GOT3 (cell line): ENCODE data around the gene LARGE1.
"Not testable (repeated sequence)": the region's sequence is repeated elsewhere in the genome, so short reads cannot be mapped to it uniquely, and the experiment has no call there.

Experiments used
- DNase-seq: peaks from one replicate; lab custom pipeline; 2025; ENCODE audit warnings: mixed read lengths; lab: John Stamatoyannopoulos, UW

Gene LARGE1

GRCh38 chr22:33474587-33474986, 445.7 kb downstream of the LARGE1 start:
- DNase-seq = no peak

- DNase-seq = no peak
Observed at GRCh38 chr22:33472462-33473344, 447.6 kb downstream of the LARGE1 start.

GRCh38 chr22:33470456-33470855, 449.8 kb downstream of the LARGE1 start:
- DNase-seq = no peak

- no peak for DNase-seq
Observed at GRCh38 chr22:33467620-33468095, 452.6 kb downstream of the LARGE1 start.

GRCh38 chr22:33467080-33467479, 453.2 kb downstream of the LARGE1 start:
- no peak for DNase-seq

- DNase-seq = no peak
Observed at GRCh38 chr22:33465554-33465953, 454.7 kb downstream of the LARGE1 start.

- no peak for DNase-seq
Observed at GRCh38 chr22:33464698-33465097, 455.6 kb downstream of the LARGE1 start.

GRCh38 chr22:33461698-33462434, 458.4 kb downstream of the LARGE1 start:
- no peak for DNase-seq

GRCh38 chr22:33461245-33461644, 459.0 kb downstream of the LARGE1 start:
- DNase-seq = not testable (repeated sequence)

GRCh38 chr22:33459137-33459536, 461.1 kb downstream of the LARGE1 start:
- no peak for DNase-seq

- no peak for DNase-seq
Observed at GRCh38 chr22:33456511-33456910, 463.8 kb downstream of the LARGE1 start.

- no peak for DNase-seq
Observed at GRCh38 chr22:33455036-33455435, 465.2 kb downstream of the LARGE1 start.

- no peak for DNase-seq
Observed at GRCh38 chr22:33451866-33452469, 468.3 kb downstream of the LARGE1 start.

GRCh38 chr22:33450756-33451155, 469.5 kb downstream of the LARGE1 start:
- DNase-seq = no peak

- no peak for DNase-seq
Observed at GRCh38 chr22:33447733-33448132, 472.5 kb downstream of the LARGE1 start.

- no peak for DNase-seq
Observed at GRCh38 chr22:33443683-33444082, 476.6 kb downstream of the LARGE1 start.

- DNase-seq = no peak
Observed at GRCh38 chr22:33440756-33441155, 479.5 kb downstream of the LARGE1 start.

GRCh38 chr22:33438273-33438672, 482.0 kb downstream of the LARGE1 start:
- DNase-seq = peak; percentile 27

GRCh38 chr22:33431300-33431699, 489.0 kb downstream of the LARGE1 start:
- no peak for DNase-seq

GRCh38 chr22:33429281-33429680, 491.0 kb downstream of the LARGE1 start:
- DNase-seq = no peak

- DNase-seq = no peak
Observed at GRCh38 chr22:33427461-33427860, 492.8 kb downstream of the LARGE1 start.

GRCh38 chr22:33426451-33426850, 493.8 kb downstream of the LARGE1 start:
- DNase-seq = no peak

- DNase-seq = no peak
Observed at GRCh38 chr22:33421859-33422258, 498.4 kb downstream of the LARGE1 start.
